ENCODE results near the gene SGIP1.
A peak's percentile ranks its signal among the peaks of the same experiment; 100 is the strongest.

The SGIP1 gene, protein sequence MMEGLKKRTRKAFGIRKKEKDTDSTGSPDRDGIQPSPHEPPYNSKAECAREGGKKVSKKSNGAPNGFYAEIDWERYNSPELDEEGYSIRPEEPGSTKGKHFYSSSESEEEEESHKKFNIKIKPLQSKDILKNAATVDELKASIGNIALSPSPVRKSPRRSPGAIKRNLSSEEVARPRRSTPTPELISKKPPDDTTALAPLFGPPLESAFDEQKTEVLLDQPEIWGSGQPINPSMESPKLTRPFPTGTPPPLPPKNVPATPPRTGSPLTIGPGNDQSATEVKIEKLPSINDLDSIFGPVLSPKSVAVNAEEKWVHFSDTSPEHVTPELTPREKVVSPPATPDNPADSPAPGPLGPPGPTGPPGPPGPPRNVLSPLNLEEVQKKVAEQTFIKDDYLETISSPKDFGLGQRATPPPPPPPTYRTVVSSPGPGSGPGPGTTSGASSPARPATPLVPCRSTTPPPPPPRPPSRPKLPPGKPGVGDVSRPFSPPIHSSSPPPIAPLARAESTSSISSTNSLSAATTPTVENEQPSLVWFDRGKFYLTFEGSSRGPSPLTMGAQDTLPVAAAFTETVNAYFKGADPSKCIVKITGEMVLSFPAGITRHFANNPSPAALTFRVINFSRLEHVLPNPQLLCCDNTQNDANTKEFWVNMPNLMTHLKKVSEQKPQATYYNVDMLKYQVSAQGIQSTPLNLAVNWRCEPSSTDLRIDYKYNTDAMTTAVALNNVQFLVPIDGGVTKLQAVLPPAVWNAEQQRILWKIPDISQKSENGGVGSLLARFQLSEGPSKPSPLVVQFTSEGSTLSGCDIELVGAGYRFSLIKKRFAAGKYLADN

DNA sequence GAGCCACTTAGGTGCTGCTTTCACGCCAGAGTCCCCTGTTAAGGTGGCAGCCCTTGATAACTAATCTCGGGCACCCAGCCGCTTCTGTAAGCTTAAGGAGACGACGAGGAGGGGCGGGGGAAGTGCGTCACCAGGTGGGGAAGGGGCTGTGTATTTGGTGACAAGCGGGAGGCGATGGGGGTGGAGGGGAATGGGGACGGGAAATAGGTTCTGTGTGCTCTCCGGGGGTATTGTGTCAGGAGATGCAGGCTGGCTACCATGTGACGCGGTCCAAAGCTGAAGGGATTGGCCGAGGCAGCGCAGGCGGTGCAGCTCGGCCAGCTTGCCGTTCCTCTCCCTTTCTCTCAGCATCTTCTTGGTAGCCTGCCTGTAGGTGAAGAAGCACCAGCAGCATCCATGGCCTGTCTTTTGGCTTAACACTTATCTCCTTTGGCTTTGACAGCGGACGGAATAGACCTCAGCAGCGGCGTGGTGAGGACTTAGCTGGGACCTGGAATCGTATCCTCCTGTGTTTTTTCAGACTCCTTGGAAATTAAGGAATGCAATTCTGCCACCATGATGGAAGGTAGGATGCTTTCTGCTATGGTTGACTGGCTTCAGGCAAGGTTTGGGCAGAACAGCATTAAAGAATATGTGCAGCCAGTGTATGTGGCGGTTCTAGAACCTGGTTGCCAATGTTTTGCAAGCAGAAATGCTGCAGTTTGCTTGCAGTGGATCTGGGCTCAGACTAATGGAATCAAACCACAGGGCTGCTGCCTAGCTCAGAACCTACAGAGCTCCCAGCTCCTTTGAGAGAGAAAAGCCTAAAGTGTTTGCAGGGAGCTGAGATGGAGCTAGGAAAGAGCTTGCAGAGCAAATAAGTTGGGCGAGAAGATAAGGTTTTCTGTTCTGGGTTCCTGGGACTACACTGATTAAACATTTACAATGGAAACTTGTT, at the start of gene SGIP1:
Gene SGIP1, plus strand, starts transcription at position 350 of the 937 bp plus-strand sequence. Its CDS starts 206 bp downstream, at position 556.
- DNase-seq, result peak; percentile 9

DNA sequence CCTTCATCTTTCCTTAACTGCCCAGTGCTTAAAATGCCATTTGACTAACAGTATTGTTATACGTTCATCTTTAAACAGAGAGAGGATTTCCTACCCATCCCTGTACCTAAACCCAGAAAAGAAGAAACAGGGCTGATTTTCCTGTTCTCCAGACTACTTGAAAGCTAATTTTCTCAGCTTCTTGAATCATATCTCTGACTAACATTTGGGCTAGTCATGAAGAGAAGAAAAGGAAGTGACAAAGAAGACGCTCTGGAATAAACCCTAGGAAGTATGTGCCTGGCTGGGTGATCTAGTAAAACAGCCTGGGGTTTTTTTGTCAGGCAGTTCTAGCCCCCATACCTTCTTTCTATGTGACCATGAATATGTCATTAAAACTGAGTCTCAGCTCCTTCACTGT, 44.8 kb upstream of the SGIP1 start:
- no peak for DNase-seq

DNA sequence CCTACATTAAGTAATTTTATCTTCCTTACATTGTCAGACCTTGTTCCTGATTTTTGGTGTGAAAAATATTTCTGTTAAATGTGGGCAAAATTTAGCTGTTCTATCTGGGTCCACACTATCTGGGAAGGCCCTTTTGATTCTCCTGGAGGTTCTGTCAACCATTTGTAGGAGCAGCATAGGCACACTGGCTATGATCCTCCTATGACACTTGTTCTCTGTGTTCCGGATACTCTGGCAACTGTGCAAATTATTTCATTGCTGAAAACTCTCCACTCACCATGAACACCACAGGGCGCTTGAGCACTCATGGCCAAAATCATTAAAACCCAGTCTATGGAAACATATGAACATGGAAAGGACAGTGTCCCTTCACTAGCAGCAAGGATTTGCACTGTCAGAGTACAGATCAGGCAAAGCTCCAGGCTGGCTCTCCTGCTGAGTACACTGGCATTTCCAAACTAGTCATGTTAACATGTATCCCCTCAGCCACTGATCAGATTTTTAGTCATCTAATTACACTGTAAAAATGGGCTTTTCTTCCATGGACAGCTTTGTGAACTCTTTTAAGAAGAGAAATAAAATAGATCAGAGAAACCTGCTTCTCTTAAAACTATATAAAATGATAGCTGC, 43.9 kb upstream of the SGIP1 start:
- DNase-seq, result no peak

DNA sequence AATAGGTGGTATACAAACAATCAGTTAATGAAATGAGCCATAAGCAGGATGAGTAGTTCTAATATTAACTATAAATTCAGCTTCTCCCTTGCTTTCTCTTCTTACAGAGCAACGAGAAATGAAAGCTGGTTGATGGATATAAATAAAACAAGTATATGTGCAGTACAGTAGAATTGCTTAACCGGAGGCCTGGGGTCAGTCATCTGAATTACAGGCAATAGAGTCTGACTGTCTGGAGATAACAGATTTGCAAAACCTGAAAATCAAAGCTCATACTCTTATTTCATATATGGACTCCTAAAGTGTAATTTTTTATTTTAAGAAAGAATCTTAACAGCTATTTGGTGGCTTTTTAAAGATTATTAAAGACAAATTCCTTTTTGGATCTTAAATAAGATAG, 43.1 kb upstream of the SGIP1 start:
- no peak for DNase-seq

DNA sequence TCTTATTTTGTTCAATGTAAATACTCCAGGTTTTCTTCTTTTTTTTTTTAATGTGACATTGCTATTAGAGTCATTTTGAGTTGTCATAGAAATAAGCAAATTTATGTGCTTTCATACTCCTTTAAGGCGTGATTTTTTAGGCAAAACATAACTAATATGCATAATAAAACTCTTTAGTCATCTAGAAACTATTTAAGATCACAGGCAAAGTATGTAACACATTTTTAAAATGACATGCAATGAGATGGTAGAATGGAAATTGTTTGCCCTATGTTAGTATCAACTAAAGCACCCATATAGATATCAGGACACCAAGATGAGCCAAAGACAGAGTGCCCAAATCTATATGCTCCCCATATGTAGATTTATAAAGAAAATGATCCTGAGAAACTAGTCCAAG, 41.5 kb upstream of the SGIP1 start:
- DNase-seq, result no peak

DNA sequence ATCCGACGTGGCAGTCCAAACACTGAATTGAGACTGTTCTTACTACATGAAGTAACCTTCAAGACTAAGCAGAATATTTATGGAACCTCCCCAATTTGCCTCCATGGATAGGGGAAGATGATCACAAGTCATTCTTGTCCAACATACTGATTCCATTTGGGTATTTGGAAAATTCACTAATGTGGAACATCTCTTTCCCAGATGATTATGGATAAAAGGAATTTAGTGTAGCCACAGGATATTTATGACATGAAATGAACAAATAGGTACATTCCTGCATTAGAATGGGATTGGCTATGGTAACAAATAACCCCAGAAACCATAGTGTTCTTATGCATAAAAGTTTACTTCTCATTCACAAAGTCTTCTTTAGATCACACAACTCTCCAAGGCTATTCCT, 40.2 kb upstream of the SGIP1 start:
- DNase-seq, result no peak

DNA sequence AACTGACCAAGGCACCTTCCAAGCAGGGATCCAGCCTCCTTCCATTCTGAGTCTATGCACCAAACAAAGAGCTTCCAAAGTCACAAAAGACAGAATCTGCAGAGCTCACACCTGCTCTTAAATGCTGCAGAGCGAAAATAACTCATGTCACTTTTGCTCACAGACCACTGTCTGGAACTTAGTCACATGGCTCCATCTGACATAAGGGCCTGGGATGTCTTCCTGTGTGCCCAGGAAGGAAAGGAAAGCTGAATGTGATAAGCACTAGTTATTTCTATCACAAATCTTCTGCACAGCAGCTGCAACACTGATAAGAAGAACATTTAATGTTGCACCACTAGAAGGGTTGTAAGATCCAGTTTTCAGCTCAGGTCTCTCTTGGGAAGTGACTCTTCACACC, 39.5 kb upstream of the SGIP1 start:
- no peak for DNase-seq

DNA sequence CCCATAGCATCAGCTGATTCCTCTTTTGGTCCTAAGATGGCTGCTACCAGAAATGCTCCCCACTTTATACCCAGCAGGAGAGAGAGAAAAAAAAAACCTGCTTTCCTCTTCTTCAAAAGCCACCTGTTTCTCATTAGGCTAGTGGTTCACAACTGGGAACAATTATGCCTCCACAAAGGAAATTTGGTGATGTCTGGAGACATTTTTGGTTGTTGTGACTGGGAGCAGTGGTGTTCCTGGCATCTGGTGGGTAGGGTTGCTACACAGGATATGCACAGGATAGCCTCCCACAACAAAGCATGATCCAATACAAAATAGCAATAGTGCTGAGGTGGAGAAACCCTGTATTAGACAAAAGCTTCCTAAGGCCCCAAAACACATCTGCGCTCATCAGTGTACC, 38.5 kb upstream of the SGIP1 start:
- DNase-seq, result no peak

DNA sequence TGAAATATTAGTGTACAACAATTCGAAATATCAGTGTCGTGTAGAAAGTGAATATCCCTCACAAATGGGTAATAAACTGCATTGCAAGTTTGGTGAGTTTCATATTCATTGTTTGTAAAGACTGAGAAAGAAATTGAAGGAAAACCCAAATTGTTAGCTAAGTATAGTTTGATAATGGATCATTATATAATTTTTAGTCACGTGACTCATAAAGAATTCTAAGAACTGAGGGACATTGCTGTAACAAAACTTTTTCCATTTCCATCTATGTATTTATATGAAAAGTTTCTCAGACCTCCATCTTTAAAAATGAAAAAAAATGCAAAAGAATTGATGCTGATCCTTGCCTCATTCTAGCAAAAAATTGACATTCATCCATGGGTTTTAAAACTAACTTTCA, 36.0 kb upstream of the SGIP1 start:
- no peak for DNase-seq

DNA sequence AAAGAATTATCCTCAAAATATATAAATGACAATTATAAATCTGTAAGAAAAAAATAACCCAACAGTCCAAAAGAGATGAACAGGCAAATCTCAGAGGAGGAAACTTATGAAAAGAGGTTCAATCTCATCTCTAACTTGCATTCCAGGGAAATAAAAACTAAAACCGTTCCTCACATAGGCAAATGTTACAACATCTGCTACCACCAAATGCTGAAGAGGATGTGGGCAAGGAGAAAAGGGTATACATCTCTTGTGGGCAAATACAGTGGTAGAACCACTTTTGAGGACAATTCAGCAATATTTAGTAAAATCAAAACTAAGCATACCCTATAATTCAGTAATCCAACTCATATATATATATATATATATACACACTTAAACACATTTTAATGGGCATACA, 33.7 kb upstream of the SGIP1 start:
- no peak for DNase-seq

DNA sequence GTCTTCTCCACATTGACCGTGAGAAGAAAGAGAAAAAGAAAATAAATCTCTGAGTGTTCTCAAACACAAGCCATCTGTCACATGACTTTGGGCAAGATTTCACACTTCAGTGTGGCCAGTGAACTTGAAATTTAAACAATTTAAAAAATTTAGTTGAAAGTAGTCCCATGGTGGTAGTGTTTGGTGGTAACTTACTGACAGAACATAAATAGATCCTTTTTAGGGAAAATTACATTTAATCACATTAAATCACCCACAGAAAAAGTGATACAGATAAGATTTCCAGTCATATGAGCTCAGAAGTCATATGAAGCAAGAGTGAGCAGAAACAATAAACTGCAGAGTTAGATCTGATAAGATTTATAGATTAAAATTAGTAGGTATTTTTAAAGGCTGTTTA, 31.9 kb upstream of the SGIP1 start:
- no peak for DNase-seq

DNA sequence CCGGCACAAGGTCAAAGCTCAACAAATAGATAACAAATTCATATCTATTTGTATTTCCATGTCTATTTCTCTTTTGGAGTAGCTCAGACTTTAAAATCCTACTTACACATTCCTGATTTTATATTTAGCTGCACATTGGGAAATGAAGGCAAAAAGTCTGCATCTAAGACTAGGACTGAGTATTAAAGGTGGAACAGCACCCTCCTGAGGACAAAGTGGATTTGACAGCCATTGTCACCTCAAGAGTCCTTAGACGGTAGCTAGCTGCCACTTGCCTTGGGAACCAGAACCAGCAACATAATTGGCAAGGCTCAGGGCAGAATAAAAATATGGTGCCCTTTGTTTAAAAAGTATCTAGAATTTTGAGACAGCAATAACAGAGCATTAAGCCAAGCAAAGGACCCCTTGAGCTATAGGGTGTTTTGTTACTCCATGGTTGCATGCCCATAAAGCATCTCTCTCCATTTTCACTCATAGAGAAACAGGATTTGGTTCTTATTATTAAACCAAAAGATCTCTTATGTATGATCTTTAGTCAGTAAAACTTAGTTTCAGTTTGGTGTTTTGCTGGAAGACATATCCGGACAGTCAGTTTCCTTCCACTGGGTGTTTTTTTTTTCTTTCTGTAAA, 30.0 kb upstream of the SGIP1 start:
- peak; percentile 60 for DNase-seq

DNA sequence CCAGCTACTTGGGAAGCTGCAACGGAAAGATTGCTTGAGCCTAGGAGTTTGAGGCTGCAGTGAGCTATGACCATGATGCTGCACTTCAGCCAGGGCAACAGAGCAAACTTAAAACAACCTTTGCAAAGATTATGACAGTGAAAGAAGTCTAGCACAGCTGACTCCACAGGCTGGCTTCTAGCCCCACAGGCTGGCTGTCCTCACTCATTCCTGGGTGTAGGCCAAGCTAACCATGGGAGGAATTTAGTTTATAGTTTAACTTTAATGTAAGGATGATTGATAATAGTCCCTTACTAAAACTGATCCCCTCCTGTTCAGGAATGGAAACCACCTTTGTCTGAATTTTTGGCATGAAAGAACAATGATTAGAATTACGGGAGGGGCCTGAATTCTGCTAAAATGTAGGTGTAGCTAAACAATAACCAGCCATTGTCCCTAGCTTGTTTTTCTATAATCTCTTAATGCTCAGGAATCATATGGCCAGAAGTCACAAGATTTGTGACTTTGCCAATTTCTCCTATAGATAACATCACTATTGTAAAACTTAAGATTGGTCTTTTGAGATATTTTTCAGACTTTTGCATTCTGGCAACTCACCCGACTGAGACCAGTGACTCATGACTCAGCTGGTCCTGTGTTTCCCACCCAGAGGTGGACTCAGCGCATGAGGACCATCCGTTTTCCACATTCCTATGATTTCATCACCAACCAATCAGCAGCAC, 28.1 kb upstream of the SGIP1 start:
- no peak for DNase-seq

DNA sequence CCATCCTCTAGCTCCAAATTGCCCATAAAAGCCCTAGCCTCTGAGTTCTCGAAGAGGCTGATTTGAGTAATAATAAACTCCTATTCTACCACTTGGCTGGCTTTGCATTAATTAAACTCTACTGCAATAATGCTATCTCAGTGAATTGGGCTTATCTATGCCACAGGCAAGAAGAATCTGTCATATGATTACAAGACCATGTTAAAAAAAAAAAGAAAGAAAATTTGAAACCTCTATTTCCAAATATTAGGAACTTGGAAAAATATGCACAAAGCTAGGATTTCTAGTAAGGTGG, 27.6 kb upstream of the SGIP1 start:
- DNase-seq, result no peak

DNA sequence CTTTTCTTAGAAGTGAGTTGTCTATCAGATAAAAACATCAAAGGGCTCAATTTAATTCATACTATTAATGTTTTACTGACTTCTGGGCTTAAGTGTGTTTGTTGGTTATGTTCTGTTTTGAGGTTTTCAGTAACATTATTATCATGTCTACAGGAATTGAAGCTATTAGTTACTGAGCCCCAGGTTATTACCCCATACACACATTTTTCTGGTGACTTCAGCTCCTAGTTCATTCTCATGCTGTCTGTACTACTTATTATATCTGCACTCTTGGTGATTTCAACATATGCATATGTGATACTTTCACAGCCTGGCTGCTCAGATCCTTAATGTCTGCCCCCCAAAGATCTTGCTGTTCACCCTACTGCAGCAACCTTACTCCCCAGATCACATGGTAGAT, 27.0 kb upstream of the SGIP1 start:
- DNase-seq, result no peak

DNA sequence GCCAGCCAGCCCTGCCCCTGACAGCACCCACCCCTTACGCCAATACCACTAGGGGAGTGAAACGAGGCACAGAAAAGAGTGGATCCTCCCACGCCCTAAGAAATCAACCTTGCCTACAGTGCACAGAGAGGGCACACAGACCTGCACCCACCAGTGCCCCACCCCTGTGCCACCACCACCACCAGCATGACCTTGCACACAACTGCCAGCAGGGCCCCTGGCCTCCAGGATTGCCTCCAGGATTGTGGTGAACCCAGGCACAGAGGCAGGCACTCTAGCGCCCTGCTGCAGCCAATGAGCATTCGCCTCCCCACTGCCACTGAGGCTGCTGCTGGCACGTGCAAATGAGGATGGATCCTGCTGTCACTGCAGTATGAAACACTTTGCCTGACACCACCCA, 23.5 kb upstream of the SGIP1 start:
- no peak for DNase-seq

DNA sequence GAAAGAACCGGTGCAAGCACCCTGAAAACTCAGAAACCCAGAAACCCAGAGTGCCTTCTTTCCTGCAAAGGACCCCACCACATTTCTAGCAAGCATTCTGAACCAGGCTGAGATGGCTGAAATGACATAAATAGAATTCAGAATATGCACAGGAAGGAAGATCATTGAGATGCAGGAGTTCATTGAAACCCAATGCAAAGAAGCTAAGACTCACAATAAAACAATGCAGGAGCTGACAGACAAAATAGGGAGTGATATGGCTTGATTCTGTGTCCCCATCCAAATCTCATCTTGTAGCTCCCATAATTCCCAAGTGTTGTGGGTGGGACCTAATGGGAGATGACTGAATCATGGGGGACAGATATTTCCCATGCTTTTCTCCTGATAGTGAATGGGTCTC, 22.8 kb upstream of the SGIP1 start:
- no peak for DNase-seq

DNA sequence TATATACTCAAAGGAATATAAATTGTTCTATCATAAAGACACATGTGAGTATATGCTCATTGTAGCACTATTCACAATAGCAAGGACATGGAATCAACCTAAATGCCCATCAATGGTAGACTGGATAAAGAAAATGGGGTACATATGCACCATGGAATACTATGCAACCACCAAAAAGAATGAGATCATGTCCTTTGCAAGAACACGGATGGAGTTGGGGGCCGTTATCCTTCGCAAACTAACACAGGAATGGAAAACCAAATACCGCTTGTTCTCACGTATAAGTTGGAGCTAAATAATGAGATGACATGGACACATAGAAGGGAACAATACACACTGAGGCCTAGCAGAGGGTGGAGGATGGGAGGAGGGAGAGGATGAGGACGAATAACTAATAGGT, 16.0 kb upstream of the SGIP1 start:
- no peak for DNase-seq

DNA sequence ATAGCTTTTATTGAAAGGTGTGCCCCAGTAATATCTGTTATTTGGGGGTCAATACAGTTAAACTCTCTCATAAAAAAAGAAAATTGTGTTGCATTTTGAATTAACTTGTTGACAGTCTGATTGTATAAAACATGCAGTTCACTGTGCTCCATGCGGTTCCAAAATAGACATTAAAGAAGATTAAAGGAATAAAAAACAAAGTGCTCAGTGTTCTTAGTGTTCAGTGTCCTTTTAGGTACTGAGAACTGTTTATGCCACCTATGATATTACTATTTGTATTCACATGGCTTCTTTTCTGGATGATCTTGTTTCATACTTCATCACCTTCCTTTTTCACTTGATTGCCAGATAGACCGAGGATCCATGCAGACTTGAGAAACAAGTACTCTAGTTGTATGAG, 15.3 kb upstream of the SGIP1 start:
- DNase-seq, result no peak

DNA sequence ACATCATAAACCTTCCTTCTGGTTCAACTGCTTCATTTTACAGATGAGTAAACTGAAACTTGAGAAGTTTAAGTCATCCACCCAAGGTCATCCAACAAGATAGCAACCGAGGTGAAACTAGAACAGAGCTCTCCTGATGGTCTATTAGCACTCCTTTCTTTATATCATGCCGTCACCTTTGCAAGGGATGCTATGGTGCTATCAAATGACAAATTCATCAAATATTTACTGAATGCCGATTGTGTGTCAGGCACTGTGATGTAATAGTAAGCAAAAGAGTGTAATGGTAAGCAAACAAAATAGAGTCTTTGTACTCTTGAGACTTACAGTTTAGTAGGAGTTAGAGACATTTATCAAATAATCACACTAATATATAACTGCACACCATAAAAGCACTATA, 14.0 kb upstream of the SGIP1 start:
- no peak for DNase-seq

DNA sequence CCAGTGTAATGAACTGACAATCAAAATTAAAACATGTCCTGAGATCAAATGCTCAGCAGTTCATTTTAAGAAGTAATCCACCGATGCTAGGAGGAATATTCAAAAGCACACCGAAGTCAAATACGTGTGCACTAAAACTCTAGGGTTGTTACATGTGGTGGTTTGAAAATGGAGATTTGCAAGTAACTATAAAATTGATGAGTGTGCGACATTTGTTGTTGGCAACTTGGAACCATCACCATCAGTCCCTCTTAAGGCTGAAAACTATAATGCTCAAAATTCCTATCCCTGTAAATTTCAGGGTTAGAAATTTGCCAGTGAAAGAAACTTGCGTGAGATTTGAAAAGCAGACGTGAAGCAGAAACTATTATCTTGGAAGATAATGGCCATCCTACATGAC, 13.3 kb upstream of the SGIP1 start:
- DNase-seq, result no peak

Measured in NCI-H1694 (cell line).